ENCODE data around the gene DIP2A. TPM values are rescaled to one million over a fixed set of nuclear protein-coding genes. Genes with fewer than 3 reads are reported as not detected.

Gene DIP2A
- total RNA-seq, 2 experiments from 2014 or later: 61.2 to 66.1 TPM

- Histone ChIP-seq H3K9me3 (ENCODE audit: control insufficient read depth in 1 of 2, insufficient read depth in 1 of 2, low read length in 2 of 2) (no peaks in the 10 kb centered on the region), H3K4me3 (ENCODE audit: low read length) (no peak overlapping the region), H3K36me3 (ENCODE audit: insufficient read depth, low read length) (peaks cover under 1% of the 10 kb centered on the region), H3K27me3 (ENCODE audit: control insufficient read depth in 1 of 2, insufficient read depth in 2 of 2, low read length in 2 of 2) (no peaks in the 10 kb centered on the region), H3K27ac (ENCODE audit: low read depth in 1 of 2, low read length in 2 of 2) (no peak overlapping the region), H3K4me1 (ENCODE audit: insufficient read depth, low read length) (peaks cover 11% of the 10 kb centered on the region)
- ChIA-PET POLR2A (interaction anchor here (0.7 to 4.0 kb wide), 4 partner anchors 8 to 164 kb away, joined by 3 to 10 read pairs (median 5); partner anchors contain the start of genes DIP2A and PRMT2), CTCF (no interaction called here)
- peaks cover 47% of the 10 kb centered on the region for H3K36me3 Mint-ChIP-seq (ENCODE audit: low read depth)
- no peaks in the 10 kb centered on the region for H3K27me3 Mint-ChIP-seq
- no peak overlapping the region for H3K4me3 Mint-ChIP-seq
- H3K4me1 Mint-ChIP-seq (ENCODE audit: low read depth): peaks cover 60% of the 10 kb centered on the region
- H3K27ac Mint-ChIP-seq: peak overlapping the region; percentile 51
- DNase-seq: no peak
- intact Hi-C loops (cut with DNase I, micrococcal nuclease): no loop called here
- TF ChIP-seq CTCF (IDR thresholded peaks at IDR 0.05): no peak
- peak; percentile 24 for ATAC-seq (ENCODE audit: poor library complexity)
- H3K9me3 Mint-ChIP-seq: no peaks in the 10 kb centered on the region
Measured at GRCh38 chr21:46471514-46471913, 12.8 kb downstream of the DIP2A start.

- peaks cover 63% of the 10 kb centered on the region for H3K4me1 Mint-ChIP-seq (ENCODE audit: low read depth)
- no peak overlapping the region for H3K4me3 Mint-ChIP-seq
- TF ChIP-seq CTCF (IDR thresholded peaks at IDR 0.05): no peak
- H3K4me3 ChIP-seq (ENCODE audit: low read length): no peak overlapping the region
- POLR2A ChIA-PET: interaction anchor here (1.0 to 4.0 kb wide), 2 partner anchors 14 to 163 kb away, joined by 6 to 10 read pairs; partner anchors contain the start of genes DIP2A and PRMT2
- no peaks in the 10 kb centered on the region for H3K27me3 Mint-ChIP-seq
- intact Hi-C loops (cut with DNase I, micrococcal nuclease): no loop called here
- ATAC-seq (ENCODE audit: poor library complexity): peak; percentile 39
- peaks cover 53% of the 10 kb centered on the region for H3K36me3 Mint-ChIP-seq (ENCODE audit: low read depth)
- H3K9me3 Mint-ChIP-seq: no peaks in the 10 kb centered on the region
- CTCF ChIA-PET: no interaction called here
- peak overlapping the region; percentile 25 for H3K27ac Mint-ChIP-seq
- no peak for DNase-seq
- H3K27me3 ChIP-seq (ENCODE audit: control insufficient read depth in 1 of 2, insufficient read depth in 2 of 2, low read length in 2 of 2): no peaks in the 10 kb centered on the region
- no peaks in the 10 kb centered on the region for H3K9me3 ChIP-seq (ENCODE audit: control insufficient read depth in 1 of 2, insufficient read depth in 1 of 2, low read length in 2 of 2)
- H3K27ac ChIP-seq (ENCODE audit: low read depth in 1 of 2, low read length in 2 of 2): no peak overlapping the region
- H3K36me3 ChIP-seq (ENCODE audit: insufficient read depth, low read length): peaks cover 3% of the 10 kb centered on the region
- H3K4me1 ChIP-seq (ENCODE audit: insufficient read depth, low read length): peaks cover 11% of the 10 kb centered on the region
Measured at GRCh38 chr21:46472246-46472645, 13.6 kb downstream of the DIP2A start.

GRCh38 chr21:46474382-46474781, 15.7 kb downstream of the DIP2A start:
- Mint-ChIP-seq H3K4me3 (no peak overlapping the region), H3K4me1 (ENCODE audit: low read depth) (peaks cover 50% of the 10 kb centered on the region), H3K9me3 (no peaks in the 10 kb centered on the region), H3K27me3 (no peaks in the 10 kb centered on the region), H3K27ac (peak overlapping the region; percentile 0), H3K36me3 (ENCODE audit: low read depth) (peaks cover 61% of the 10 kb centered on the region)
- Histone ChIP-seq H3K36me3 (ENCODE audit: insufficient read depth, low read length) (peaks cover 3% of the 10 kb centered on the region), H3K27ac (ENCODE audit: low read depth in 1 of 2, low read length in 2 of 2) (no peak overlapping the region), H3K27me3 (ENCODE audit: control insufficient read depth in 1 of 2, insufficient read depth in 2 of 2, low read length in 2 of 2) (no peaks in the 10 kb centered on the region), H3K9me3 (ENCODE audit: control insufficient read depth in 1 of 2, insufficient read depth in 1 of 2, low read length in 2 of 2) (no peaks in the 10 kb centered on the region), H3K4me1 (ENCODE audit: insufficient read depth, low read length) (peaks cover 11% of the 10 kb centered on the region), H3K4me3 (ENCODE audit: low read length) (no peak overlapping the region)
- no peak for ATAC-seq (ENCODE audit: poor library complexity)
- intact Hi-C loops (cut with DNase I, micrococcal nuclease): no loop called here
- ChIA-PET CTCF (no interaction called here), POLR2A (no interaction called here)
- DNase-seq: peak in 1 of 14 experiments; percentile 26
- no peak for TF ChIP-seq CTCF (IDR thresholded peaks at IDR 0.05)
